Uterus (tissue), 4 donors: ENCODE results near the gene NOL6. TPM values are rescaled to one million over a fixed set of nuclear protein-coding genes. Genes with fewer than 3 reads are reported as not detected.

ENCODE experiments used
- DNase-seq, 2 donors: peaks; one replicate each; pipeline ENCODE4 v3.0.0-alpha.2; 2019 to 2020
- H3K27ac ChIP-seq, 2 donors: fragments of 200-600 bp; sonication (generic); 1 replicate in 1 of 2; 2 replicates in 1 of 2; pipeline ENCODE4 v1.5.1; 2016 to 2018
- H3K27me3 ChIP-seq, 2 donors: fragments of 200-600 bp; sonication (generic); one replicate each; pipeline ENCODE4 v1.5.1; 2018 to 2019; ENCODE audit warnings: control low read depth in 1 of 2
- H3K36me3 ChIP-seq, 2 donors: fragments of 200-600 bp; sonication (generic); one replicate each; pipeline ENCODE4 v1.5.1; 2019; ENCODE audit warnings: control low read depth in 1 of 2
- H3K4me1 ChIP-seq, 2 donors: fragments of 200-600 bp; sonication (generic); one replicate each; pipeline ENCODE4 v1.5.1; 2018 to 2019; ENCODE audit warnings: control low read depth in 1 of 2
- H3K4me3 ChIP-seq, 2 donors: fragments of 200-600 bp; sonication (generic); 1 replicate in 1 of 2; 2 replicates in 1 of 2; pipeline ENCODE4 v1.5.1; 2018 to 2019; ENCODE audit warnings: mild to moderate bottlenecking in 1 of 2
- H3K9me3 ChIP-seq, 2 donors: fragments of 200-600 bp; sonication (generic); one replicate each; pipeline ENCODE4 v1.5.1; 2019; ENCODE audit warnings: control low read depth in 1 of 2
- POLR2A ChIP-seq, 2 donors: fragments of 450-650 bp; IDR thresholded peaks; one replicate each; pipeline ENCODE4 v1.6.1; 2016; ENCODE audit warnings: antibody characterized with exemption in 2 of 2, mild to moderate bottlenecking in 1 of 2, moderate library complexity in 1 of 2
- intact Hi-C: fragments of 100-400 bp; cut with DNase I; formaldehyde crosslinking; loops from one replicate; pipeline ENCODE4 v1.15.1; 2023; ENCODE audit warnings: low total_unique reads
- total RNA-seq, 4 donors: library from RNA; depleted of rRNA in 3 of 4; stranded (reverse); fragments of >200 nt in 3 of 4; gene quantifications; one replicate each; pipeline versions ENCODE4 v1.1.0 to v1.2.4, GENCODE V29; 2014 to 2023
- TF ChIP-seq, protein P1 (sequence below), 4 experiments: fragments of 200-600 bp in 2 of 4; fragments of 450-650 bp in 2 of 4; sonication (generic) in 2 of 4; IDR thresholded peaks; one replicate each; pipeline ENCODE4 v1.5.1; 2016 to 2019; ENCODE audit warnings: antibody characterized with exemption in 4 of 4, mild to moderate bottlenecking in 2 of 4, moderate library complexity in 1 of 4
- donor health status: DM: yes; HTN: yes; CAD: no.

Gene NOL6
- total RNA-seq, 4 donors from 2014 or later, result 7.9 to 35.4 (median 15.8) TPM

DNA sequence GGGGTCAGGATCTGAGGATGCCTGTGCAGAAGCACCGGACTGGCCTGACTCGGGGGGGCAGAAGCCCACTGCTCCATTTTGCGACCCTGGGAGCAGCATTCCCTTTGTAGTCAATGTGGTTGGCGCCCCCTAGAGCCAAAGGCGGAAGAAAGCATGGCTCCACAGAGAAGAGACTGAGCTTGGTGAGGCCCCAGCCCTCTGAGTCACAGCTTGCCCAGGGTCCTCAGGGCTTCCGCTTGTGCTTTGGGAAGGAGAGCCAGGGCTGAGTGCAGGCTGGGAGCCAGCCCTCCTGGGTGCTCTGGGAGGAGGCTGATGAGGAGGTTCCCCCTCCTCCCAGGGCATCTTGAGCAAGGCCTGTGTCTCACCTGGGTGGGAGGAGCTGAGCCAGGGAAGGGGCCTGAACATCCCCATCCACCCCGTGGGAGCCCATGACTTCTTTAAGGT lies 20.9 kb downstream of the NOL6 start:
- TF ChIP-seq, protein P1, sequence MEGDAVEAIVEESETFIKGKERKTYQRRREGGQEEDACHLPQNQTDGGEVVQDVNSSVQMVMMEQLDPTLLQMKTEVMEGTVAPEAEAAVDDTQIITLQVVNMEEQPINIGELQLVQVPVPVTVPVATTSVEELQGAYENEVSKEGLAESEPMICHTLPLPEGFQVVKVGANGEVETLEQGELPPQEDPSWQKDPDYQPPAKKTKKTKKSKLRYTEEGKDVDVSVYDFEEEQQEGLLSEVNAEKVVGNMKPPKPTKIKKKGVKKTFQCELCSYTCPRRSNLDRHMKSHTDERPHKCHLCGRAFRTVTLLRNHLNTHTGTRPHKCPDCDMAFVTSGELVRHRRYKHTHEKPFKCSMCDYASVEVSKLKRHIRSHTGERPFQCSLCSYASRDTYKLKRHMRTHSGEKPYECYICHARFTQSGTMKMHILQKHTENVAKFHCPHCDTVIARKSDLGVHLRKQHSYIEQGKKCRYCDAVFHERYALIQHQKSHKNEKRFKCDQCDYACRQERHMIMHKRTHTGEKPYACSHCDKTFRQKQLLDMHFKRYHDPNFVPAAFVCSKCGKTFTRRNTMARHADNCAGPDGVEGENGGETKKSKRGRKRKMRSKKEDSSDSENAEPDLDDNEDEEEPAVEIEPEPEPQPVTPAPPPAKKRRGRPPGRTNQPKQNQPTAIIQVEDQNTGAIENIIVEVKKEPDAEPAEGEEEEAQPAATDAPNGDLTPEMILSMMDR (IDR thresholded peaks at IDR 0.05), result peak in 3 of 4 experiments; percentile 9 to 25 (median 12)
- no peak for TF ChIP-seq POLR2A (IDR thresholded peaks at IDR 0.05)
- intact Hi-C loops, result no loop called here
- no peaks in the 10 kb centered on the region for H3K9me3 ChIP-seq
- H3K27me3 ChIP-seq, result no peaks in the 10 kb centered on the region
- no peaks in the 10 kb centered on the region for H3K36me3 ChIP-seq
- H3K4me3 ChIP-seq, result no peak overlapping the region
- H3K4me1 ChIP-seq, result no peaks in the 10 kb centered on the region
- H3K27ac ChIP-seq, result no peak overlapping the region
- DNase-seq, result no peak

DNA sequence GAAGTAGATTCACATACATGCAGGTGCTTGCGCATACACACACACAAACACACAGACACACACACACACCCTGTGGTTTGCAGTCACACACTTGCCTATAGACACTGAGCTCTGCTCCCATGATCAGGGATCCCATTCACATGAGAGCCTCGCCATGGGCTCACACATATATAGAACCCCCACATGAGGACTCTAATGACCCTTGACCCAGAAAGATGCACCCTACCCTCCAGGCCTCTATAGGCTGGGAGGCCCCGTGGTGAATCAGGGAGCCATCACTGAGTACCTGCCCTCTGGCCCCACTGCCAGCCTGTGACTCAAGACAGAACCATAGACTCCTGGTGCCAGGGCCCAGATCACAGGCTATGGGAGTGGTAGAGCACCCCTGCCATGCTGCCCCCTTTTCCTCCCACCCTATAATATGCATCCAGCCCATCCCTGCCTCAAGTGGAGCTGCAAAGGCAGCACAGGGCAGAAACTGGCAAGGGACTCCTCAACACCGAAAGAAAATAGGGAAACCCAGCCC lies 23.0 kb downstream of the NOL6 start:
- intact Hi-C loops, result no loop called here

DNA sequence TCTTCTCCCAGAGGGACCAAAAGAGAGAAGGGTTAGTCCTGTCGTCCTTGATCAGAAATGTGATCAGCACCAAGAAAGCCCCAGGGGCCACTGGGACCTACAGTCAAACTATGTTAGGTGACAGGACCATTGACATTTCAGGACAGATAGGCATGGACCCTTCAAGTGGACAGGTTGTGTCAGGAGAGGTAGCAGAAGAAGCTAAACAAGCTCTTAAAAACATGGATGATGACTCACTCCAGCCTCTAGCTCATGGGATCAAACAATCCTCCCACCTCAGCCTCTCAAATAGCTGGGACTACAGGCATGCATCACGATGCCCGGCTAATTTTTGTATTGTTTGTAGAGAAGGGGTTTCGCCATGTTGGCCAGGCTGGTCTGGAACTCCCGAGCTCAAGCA lies 24.0 kb downstream of the NOL6 start:
- intact Hi-C loops, result no loop called here
- Histone ChIP-seq H3K27ac (no peak overlapping the region), H3K4me1 (peaks cover 0 to 9% of the 10 kb centered on the region in 2 donors), H3K9me3 (no peaks in the 10 kb centered on the region), H3K36me3 (no peaks in the 10 kb centered on the region), H3K4me3 (no peak overlapping the region), H3K27me3 (no peaks in the 10 kb centered on the region)
- TF ChIP-seq, protein P1 (IDR thresholded peaks at IDR 0.05), result no peak
- TF ChIP-seq POLR2A (IDR thresholded peaks at IDR 0.05), result no peak
- no peak for DNase-seq

More for the DNA sequence above, 23.0 kb downstream of the NOL6 start:
- H3K9me3 ChIP-seq, result no peaks in the 10 kb centered on the region
- no peak for DNase-seq
- no peak overlapping the region for H3K4me3 ChIP-seq
- H3K27ac ChIP-seq, result no peak overlapping the region
- TF ChIP-seq POLR2A (IDR thresholded peaks at IDR 0.05), result no peak
- TF ChIP-seq, protein P1 (IDR thresholded peaks at IDR 0.05), result no peak
- H3K27me3 ChIP-seq, result no peaks in the 10 kb centered on the region
- peaks cover 0 to 9% of the 10 kb centered on the region in 2 donors for H3K4me1 ChIP-seq
- H3K36me3 ChIP-seq, result no peaks in the 10 kb centered on the region

DNA sequence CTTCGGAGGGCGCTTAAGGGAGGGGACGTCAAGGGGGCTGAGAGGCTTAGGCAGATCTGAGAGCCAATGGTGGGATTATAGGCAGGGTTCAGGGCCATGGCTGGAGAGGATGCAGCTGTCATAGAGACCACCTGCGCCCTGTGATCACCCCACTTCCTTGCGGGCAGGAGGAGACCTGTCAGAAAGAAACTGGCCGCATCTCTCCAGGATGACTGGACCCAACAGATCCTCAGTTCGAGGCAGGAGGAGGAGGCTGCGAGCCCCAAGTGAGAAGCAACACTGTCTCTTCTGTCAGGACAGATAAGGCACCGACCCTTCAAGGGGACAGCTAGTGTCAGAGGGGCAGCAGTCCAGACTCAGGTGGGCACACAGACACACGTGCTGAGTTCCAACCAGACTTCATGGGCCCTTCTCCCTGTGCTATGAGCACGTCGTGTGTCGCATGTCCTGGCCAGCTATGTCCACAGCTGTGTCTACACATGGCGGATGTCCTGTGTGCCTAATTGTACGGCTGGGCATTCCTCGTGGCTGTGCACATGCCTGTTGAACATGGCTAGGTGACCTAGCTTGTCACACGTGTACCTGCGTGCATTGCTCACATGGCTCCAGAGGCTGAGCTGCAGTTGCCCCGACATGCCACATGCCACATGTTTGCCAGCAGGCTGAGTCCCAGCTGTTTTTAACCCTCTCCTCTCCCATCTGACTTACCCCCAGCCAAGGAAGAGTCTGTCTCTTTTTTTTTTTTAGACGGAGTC lies 25.7 kb downstream of the NOL6 start:
- peak overlapping the region; percentile 30 to 37 for H3K4me3 ChIP-seq
- TF ChIP-seq, protein P1 (IDR thresholded peaks at IDR 0.05), result no peak
- no peak for TF ChIP-seq POLR2A (IDR thresholded peaks at IDR 0.05)
- H3K9me3 ChIP-seq, result no peaks in the 10 kb centered on the region
- no peaks in the 10 kb centered on the region for H3K27me3 ChIP-seq
- H3K27ac ChIP-seq, result peak overlapping the region; percentile 7 to 32
- intact Hi-C loops, result no loop called here
- no peaks in the 10 kb centered on the region for H3K36me3 ChIP-seq
- peaks cover 0 to 9% of the 10 kb centered on the region in 2 donors for H3K4me1 ChIP-seq
- no peak for DNase-seq
